MCF 10A (cell line): ENCODE measurements around the gene NECTIN1. TPM values are rescaled to one million over a fixed set of nuclear protein-coding genes. Genes with fewer than 3 reads are reported as not detected.

Experiments used
- BruUV-seq: library from RNA; stranded (reverse); fragments of 400-500 nt; replicated peaks from 2 replicates; lab custom pipeline; 2021; lab: Mats Ljungman, UMichigan
- CTCF ChIA-PET: fragments of 300-600 bp; sonication (Branson Sonifier 250); formaldehyde crosslinking; extraction: SDS; loops from one replicate; lab custom pipeline; 2021; ENCODE audit warnings: antibody characterized with exemption, inconsistent platforms; lab: Yijun Ruan, JAX
- POLR2A ChIA-PET: fragments of 300-600, 350-650 bp; sonication (Branson Sonifier 250); formaldehyde crosslinking; extraction: SDS; loops from one replicate; lab custom pipeline; 2020; ENCODE audit warnings: antibody characterized with exemption, inconsistent platforms; lab: Yijun Ruan, JAX
- DNase-seq: peaks from one replicate; pipeline ENCODE4 v3.0.0-alpha.2; 2018; ENCODE audit not compliant: unreplicated experiment
- H3K27ac Mint-ChIP-seq: one replicate; pipeline ENCODE4 v1.8.0; 2022; ENCODE audit warnings: mild to moderate bottlenecking, low read depth, mixed read lengths; ENCODE audit not compliant: unreplicated experiment
- H3K27me3 Mint-ChIP-seq: one replicate; pipeline ENCODE4 v1.8.0; 2022; ENCODE audit warnings: mixed read lengths; ENCODE audit not compliant: insufficient read depth, unreplicated experiment
- H3K36me3 Mint-ChIP-seq: one replicate; pipeline ENCODE4 v1.8.0; 2022; ENCODE audit warnings: mild to moderate bottlenecking, moderate library complexity, mixed read lengths; ENCODE audit not compliant: insufficient read depth, unreplicated experiment
- H3K4me1 Mint-ChIP-seq: one replicate; pipeline ENCODE4 v1.8.0; 2022; ENCODE audit warnings: mixed read lengths; ENCODE audit not compliant: insufficient read depth, unreplicated experiment
- H3K4me3 Mint-ChIP-seq: one replicate; pipeline ENCODE4 v1.8.0; 2022; ENCODE audit warnings: mild to moderate bottlenecking, moderate library complexity, mixed read lengths; ENCODE audit not compliant: unreplicated experiment
- H3K9me3 Mint-ChIP-seq: one replicate; pipeline ENCODE4 v1.8.0; 2022; ENCODE audit warnings: mixed read lengths; ENCODE audit not compliant: unreplicated experiment
- CTCF ChIP-seq: fragments of 200-600 bp; IDR thresholded peaks from one replicate; pipeline ENCODE4 v1.8.0; 2022; ENCODE audit warnings: antibody characterized with exemption, mild to moderate bottlenecking; ENCODE audit not compliant: unreplicated experiment
- intact Hi-C: fragments of 100-400 bp; cut with micrococcal nuclease; formaldehyde crosslinking; loops from 2 replicates; pipeline ENCODE4 v1.14.1; 2022
- total RNA-seq: library from RNA; stranded (reverse); gene quantifications from 2 replicates; pipeline ENCODE4 v1.2.3, GENCODE V29; 2022

The NECTIN1 gene
- total RNA-seq, 1 experiment from 2014 or later, result 59.2 TPM

GRCh38 chr11:119616586-119617339 is 112.2 kb downstream of the NECTIN1 start:
- intact Hi-C loops, result no loop called here
- no TSS peak for BruUV-seq
- H3K4me1 Mint-ChIP-seq, result peaks cover 7% of the 10 kb centered on the region

GRCh38 chr11:119615882-119616196 is 113.2 kb downstream of the NECTIN1 start:
- Mint-ChIP-seq H3K27me3 (no peaks in the 10 kb centered on the region), H3K4me3 (no peak overlapping the region), H3K9me3 (no peaks in the 10 kb centered on the region), H3K4me1 (peaks cover 7% of the 10 kb centered on the region), H3K27ac (no peak overlapping the region), H3K36me3 (no peaks in the 10 kb centered on the region)
- no peak for TF ChIP-seq CTCF
- ChIA-PET CTCF (interaction anchor here (0.6 to 1.3 kb wide), 2 partner anchors 14 to 114 kb away, joined by 3 to 4 read pairs; no protein-coding TSS in a partner anchor), POLR2A (interaction anchor here (0.6 to 1.2 kb wide), 3 partner anchors 18 to 509 kb away, joined by 3 to 4 read pairs (median 3); partner anchors contain the start of gene NECTIN1)
- BruUV-seq, result no TSS peak
- intact Hi-C loops, result no loop called here
- DNase-seq, result no peak

More at GRCh38 chr11:119616586-119617339, 112.2 kb downstream of the NECTIN1 start:
- ChIA-PET POLR2A (interaction anchor here (0.6 kb wide), 1 partner anchor 508 kb away, joined by 3 read pairs; no protein-coding TSS in a partner anchor), CTCF (interaction anchor here (0.6 to 3.3 kb wide), 4 partner anchors 13 to 491 kb away, joined by 3 to 10 read pairs (median 4); no protein-coding TSS in a partner anchor)
- Mint-ChIP-seq H3K27me3 (no peaks in the 10 kb centered on the region), H3K36me3 (no peaks in the 10 kb centered on the region), H3K27ac (peak overlapping the region; percentile 55), H3K9me3 (no peaks in the 10 kb centered on the region), H3K4me3 (no peak overlapping the region)
- no peak for DNase-seq
- TF ChIP-seq CTCF, result no peak

GRCh38 chr11:119615003-119615881 is 113.8 kb downstream of the NECTIN1 start:
- Mint-ChIP-seq H3K27me3 (no peaks in the 10 kb centered on the region), H3K36me3 (no peaks in the 10 kb centered on the region), H3K4me3 (no peak overlapping the region), H3K9me3 (no peaks in the 10 kb centered on the region), H3K27ac (no peak overlapping the region), H3K4me1 (peaks cover 7% of the 10 kb centered on the region)
- BruUV-seq, result no TSS peak
- DNase-seq, result peak; percentile 67
- CTCF ChIA-PET, result interaction anchor here (0.6 to 1.3 kb wide), 2 partner anchors 15 to 114 kb away, joined by 3 to 4 read pairs; no protein-coding TSS in a partner anchor
- intact Hi-C loops, result no loop called here
- TF ChIP-seq CTCF, result no peak
- POLR2A ChIA-PET, result interaction anchor here (1.0 to 1.2 kb wide), 2 partner anchors 17 to 114 kb away, joined by 3 to 4 read pairs; partner anchors contain the start of gene NECTIN1
